Subcutaneous adipose tissue (tissue), 4 donors: ENCODE data around the gene FREY1. TPM values are rescaled to one million over a fixed set of nuclear protein-coding genes. Genes with fewer than 3 reads are reported as not detected.

Source experiments
- CTCF ChIP-seq: fragments of 450-650 bp; IDR thresholded peaks from one replicate; pipeline ENCODE4 v1.5.1; 2016; ENCODE audit warnings: low read depth, mild to moderate bottlenecking, control low read depth, antibody characterized with exemption, moderate library complexity
- total RNA-seq, 4 donors: library from RNA; depleted of rRNA; stranded (reverse); fragments of >200 nt; gene quantifications; one replicate each; pipeline ENCODE4 v1.1.0, GENCODE V29; 2016

The FREY1 gene
- total RNA-seq, 4 donors from 2014 or later = 3.0 TPM; not detected in 3

- no peak for TF ChIP-seq CTCF
Measured at GRCh38 chr11:45933131-45933831, 26.2 kb upstream of the FREY1 start.

GRCh38 chr11:45932217-45932616 lies 25.1 kb upstream of the FREY1 start:
- TF ChIP-seq CTCF = no peak

GRCh38 chr11:45931739-45932138 lies 24.7 kb upstream of the FREY1 start:
- no peak for TF ChIP-seq CTCF

GRCh38 chr11:45930951-45931570 lies 24.0 kb upstream of the FREY1 start:
- no peak for TF ChIP-seq CTCF

GRCh38 chr11:45930031-45930794 lies 23.1 kb upstream of the FREY1 start:
- no peak for TF ChIP-seq CTCF

GRCh38 chr11:45929486-45930030 lies 22.5 kb upstream of the FREY1 start:
- TF ChIP-seq CTCF = no peak
